ENCODE data around the gene DPF3.

Gene DPF3

GRCh38 chr14:72793156-72793939 lies 100.6 kb downstream of the DPF3 start:
- DNase-seq: no peak

GRCh38 chr14:72792051-72792788 lies 101.7 kb downstream of the DPF3 start:
- DNase-seq: no peak

- DNase-seq: no peak
Observed at GRCh38 chr14:72790887-72791566, 102.9 kb downstream of the DPF3 start.

DNA sequence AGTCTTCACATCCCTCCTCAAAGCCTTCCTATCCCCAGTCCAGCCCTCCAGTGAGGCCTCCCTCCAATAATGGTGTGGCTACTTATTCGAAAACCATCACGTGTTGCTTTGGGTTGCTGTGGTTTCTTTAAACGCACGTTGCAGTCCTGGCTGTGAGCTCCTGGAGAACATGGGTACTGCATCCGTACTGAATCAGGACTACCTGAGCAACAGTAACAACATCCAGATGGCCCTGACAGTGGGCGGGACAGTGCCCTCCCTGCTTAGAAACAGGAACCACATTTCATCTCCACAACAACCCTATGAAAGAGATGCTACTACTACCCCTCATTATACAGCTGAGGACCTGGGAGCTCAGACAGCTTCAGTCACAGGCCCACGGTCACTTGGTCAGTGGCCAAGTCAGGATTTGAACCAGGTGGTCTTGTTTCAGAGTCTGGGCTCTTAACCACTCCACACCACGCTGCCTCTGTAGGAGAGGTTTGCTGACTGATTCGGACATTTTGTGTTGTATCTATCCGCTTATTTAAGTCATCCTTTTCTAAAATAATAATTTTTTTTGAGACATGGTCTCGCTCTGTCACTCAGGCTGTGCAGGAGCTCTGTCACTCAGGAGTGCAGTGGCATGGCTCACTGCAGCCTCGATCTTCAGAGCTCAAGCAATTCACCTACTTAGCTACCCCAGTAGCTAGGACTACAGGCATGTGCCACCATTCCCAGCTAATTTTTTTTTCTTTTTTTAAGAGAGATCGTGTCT lies 104.8 kb downstream of the DPF3 start:
- DNase-seq: no peak

GRCh38 chr14:72788255-72788654 lies 105.6 kb downstream of the DPF3 start:
- no peak for DNase-seq

DNA sequence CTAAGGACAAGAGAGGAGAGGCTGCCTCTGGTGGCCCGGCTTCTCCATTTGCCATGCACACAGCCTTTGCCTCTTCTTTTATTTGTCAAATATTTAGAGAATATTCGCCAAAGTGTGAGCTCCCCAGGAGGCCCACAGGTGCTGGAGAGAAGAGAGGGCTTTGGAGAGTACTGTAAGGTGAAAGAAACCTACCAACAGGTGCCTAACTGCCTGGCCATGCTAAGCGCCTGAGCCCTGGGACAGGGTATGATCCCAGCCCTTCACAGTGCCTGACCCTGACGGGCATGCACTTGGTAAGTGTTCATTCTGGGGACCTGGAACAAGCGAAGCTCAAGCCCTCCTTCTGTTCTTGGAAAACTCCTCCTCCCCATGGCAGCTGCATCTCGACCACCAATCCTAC lies 106.1 kb downstream of the DPF3 start:
- no peak for DNase-seq

DNA sequence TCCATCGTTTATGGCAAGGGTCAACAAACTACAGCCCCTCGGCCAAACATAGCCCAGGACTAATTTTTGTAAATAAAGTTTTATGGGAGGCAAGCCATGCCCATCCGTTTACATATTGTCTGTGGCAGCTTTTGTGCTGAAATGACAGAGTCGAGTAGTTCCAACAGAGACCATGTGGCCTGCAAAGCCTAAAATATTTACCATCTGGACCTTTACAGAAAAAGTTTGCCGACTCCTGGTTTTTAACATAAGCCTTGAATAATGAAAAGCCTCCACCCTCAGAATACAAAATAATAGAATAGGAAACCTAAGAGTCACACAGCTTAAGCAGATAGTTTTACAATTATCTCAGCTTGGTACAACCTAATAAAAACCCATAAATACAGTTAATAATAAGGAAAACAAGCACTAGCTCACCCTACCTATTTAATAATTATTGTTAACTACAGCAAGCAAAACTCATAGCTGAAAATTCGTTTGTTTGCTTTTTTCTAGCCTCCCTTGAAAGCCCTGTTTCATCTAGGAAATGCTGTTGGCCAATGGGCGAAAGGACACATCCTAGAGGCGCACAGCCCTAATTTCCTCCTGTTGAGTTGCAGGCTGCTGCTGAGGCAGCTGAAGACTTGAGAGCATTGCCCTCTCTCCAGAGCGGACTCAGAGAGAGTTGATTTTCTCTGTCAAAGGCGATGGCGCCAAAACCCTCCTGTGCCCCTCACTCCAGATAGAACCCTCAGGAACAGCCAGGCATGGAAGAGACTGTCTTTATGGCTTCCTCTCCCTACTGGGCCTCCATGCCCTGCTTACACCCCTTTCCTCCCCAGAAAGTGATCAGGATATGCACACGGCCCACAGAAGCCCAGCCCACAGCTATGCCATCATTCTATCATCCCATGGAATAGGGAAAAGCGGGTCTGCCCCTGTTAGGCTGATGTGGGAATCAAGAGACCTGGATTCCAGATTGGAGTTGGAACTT lies 107.2 kb downstream of the DPF3 start:
- DNase-seq: no peak

DNA sequence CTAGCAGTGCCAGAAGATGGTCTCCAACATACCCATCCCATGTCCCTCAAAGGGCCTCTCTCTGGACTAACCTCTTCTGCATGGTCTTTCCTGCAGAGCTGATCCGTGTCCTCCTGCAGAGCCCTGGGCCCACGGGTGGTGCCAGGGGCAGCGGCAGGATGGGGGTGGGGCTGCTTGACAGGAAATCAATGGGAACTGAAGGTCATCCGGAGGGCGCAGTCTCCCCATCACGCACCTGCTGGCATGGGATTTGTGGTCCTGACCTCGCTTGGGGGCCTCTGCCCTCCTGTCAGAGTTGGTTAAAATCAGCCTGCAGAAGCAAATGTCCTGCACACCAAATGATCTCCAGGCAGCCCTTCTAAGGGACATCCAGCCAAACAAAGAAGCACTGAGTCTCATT lies 110.2 kb downstream of the DPF3 start:
- DNase-seq: no peak

DNA sequence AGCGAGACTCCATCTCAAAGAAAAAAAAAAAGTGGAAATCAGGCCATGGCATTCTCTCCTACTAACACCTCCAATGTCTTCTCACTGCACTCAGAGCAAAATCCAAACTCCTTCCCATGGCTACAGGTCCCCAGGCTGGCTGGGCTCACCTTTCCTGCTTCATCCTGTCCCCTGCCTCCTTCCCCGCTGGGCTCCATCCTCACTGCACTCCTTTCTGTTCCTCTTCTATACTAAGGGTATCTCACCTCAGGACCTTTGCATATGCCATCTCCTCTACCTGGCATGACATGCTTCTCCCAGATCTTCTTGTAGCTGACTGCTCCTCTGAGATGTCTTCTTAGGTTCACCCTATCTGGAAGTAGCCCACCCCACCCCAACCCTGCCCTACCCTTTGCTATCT lies 111.1 kb downstream of the DPF3 start:
- DNase-seq: no peak

DNA sequence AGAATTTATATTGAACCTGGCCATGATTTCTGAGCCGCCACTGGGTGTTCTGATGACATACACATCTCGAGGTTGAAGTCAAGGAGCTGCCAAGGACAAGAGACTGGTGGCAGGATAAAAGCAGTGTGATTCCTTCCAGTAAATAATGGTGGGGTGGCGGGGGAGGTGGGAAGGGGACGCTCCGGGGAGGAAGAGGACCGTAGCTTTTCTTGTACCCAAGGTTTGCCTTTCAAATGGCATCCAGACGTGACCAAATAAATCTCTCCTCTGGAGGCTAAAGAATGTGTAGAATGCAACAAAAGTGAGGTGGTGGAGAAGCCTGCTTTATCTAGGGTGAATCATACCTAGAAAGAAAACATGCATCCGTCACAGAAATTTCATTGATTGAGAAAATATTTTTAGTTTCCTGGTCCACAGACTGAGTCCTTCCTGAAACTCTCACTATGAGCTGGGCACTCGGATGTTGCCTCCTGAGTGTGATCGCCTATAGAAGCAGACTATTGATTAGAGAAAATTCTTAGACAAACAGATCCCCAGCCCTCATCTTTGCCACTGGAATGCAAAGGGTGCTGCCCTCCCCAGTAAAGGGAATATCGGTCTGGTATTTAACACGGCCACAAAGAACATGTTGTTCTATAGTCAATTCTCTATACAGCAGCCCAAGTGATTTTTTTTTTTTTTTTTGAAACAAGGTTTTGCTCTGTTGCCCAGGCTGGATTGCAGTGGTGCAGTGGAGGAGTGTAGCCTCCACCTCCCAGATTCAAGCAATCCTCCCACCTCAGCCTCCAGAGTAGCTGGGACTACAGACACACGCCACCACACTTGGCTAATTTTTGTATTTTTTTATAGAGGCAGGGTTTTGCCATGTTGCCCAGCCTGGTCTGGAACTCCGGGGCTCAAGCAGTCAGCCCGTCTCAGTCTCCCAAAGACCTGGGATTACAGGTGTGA lies 112.1 kb downstream of the DPF3 start:
- DNase-seq: no peak

GRCh38 chr14:72780751-72781150 lies 113.2 kb downstream of the DPF3 start:
- DNase-seq: no peak

GRCh38 chr14:72779679-72780078 lies 114.2 kb downstream of the DPF3 start:
- DNase-seq: no peak

DNA sequence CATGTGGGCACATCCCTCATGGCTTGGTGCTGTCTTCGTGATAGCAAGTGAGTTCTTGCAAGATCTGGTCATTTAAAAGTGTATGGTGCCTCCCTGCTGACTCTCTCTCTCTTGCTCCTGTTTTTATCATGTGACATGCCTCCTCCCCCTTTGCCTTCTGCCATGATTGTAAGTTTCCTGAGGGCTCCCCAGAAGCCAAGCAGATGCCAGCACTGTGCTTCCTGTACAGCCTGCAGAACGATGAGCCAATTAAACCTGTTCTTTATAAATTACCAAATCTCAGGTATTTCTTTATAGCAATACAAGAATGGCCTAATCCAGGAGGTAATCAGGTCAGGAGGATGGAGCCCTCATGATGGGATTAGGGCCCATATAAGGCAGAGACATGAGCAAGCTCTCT lies 116.3 kb downstream of the DPF3 start:
- DNase-seq: no peak

GRCh38 chr14:72776701-72777261 lies 117.1 kb downstream of the DPF3 start:
- no peak for DNase-seq

- DNase-seq: no peak
Observed at GRCh38 chr14:72775923-72776554, 117.9 kb downstream of the DPF3 start.

DNA sequence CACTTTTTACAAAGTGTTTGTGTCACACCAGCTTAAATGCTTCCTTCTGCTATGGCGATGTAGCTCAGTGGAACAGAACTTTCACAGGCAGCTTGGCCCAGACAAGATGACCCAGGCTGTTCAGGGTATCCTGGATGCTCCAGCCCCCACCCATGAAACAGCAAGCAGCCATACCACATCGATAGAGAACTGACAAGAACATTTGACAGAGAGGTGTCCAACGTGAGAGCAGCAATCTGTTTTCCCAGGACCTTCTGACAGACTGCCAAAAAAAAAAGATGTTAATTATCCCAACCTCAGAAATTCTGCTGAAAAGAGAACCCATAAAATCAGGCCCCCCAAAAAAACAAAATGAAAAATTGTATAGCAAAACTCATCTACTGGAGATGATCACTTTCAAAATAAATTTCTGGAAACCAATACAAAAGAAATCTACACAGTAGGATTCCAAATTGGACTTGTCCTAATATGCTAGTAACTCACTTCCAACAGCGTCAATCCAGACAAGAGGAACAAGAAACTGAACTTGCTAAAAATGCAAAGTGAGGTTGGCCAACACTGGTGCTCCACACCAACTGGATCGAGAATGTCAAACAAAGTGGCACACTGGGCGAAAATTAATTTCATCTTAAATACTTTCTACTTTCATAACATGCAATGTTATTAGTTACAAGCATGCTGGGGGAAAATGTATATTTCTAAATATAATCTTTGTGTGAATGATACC lies 118.8 kb downstream of the DPF3 start:
- DNase-seq: no peak

- no peak for DNase-seq
Observed at GRCh38 chr14:72774141-72774540, 119.8 kb downstream of the DPF3 start.

DNA sequence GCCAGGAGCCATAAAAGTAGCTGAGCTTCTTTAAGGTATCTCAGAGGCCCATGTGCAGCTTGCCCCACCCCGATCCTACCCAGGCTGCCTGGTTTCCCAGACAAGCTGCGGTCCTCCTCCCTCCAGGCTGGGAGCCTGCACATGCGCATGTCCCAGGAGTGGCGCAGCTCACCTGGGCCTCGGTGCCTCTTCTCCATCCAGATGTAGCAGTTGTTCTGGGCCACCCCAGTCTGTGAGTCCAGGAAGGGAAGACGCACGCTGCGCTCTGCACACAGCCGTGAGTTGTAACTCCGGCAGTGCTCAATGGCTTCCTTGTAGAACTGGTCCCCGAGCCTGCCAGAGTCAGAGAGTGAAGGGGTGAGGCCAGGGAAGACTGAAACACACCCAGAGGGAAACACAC lies 122.3 kb downstream of the DPF3 start:
- DNase-seq: no peak

DNA sequence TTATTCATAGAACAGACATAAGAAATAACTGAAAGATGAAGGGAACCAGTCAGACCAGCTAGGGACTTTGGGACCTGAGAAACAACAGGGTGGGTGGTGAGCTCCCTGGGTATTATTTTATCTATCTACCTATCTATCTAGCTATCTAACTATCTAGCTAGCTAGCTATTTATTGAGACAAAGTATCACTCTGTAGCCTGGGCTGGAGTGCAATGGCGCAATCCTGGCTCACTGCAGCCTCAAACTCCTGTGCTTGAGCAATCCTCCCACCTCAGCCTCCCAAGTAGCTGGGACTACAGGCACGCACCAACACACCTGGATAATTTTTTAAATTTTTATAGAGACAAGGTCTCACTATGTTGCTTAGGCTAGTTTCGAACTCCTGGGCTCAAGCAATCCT lies 127.6 kb downstream of the DPF3 start:
- DNase-seq: no peak
